ENCODE data around the gene TTYH2.

- TF ChIP-seq POLR2A (IDR thresholded peaks at IDR 0.05) (no peak), CTCF (IDR thresholded peaks at IDR 0.05) (no peak)
Observed at GRCh38 chr17:74206332-74206818, 7.0 kb upstream of the TTYH2 start.

Data from vagina (tissue), 2 donors.